ENCODE data around the gene NFKB1. TPM values are rescaled to one million over a fixed set of nuclear protein-coding genes. Genes with fewer than 3 reads are reported as not detected.

Gene NFKB1
- total RNA-seq, 2 donors from 2014 or later, result 19.1 to 42.2 TPM

DNA sequence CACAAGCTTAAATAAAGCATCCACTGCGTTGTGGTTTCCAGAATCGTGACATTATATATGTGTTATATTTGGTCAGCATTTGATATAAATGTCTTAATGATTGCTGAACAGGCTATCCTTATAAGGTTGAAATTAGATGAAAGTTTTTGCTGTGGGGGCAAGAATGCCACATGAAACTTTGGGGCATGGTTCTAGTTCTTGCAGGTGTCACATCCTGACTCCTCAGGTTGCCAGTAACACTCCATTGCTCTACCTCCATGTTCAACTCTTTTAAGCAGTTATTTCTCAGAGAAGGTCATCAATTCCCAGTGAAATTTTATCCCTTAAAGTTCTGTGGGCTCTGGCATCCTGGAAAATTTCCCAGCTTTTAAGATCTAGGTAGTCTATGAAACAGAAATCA is 33.7 kb downstream of the NFKB1 start:
- Histone ChIP-seq H3K4me1 (ENCODE audit: control insufficient read depth in 1 of 2, low read depth in 2 of 2) (no peaks in the 10 kb centered on the region), H3K27ac (no peak overlapping the region), H3K9me3 (no peaks in the 10 kb centered on the region), H3K36me3 (peaks cover 8% of the 10 kb centered on the region), H3K27me3 (replicated peaks; ENCODE audit: insufficient read depth) (no peaks in the 10 kb centered on the region), H3K4me3 (no peak overlapping the region)
- no peak for ATAC-seq (ENCODE audit: insufficient number of reproducible peaks, low FRiP score, low read depth)
- TF ChIP-seq CTCF (IDR thresholded peaks at IDR 0.05), result no peak
- DNase-seq (ENCODE audit: low spot score), result no peak

DNA sequence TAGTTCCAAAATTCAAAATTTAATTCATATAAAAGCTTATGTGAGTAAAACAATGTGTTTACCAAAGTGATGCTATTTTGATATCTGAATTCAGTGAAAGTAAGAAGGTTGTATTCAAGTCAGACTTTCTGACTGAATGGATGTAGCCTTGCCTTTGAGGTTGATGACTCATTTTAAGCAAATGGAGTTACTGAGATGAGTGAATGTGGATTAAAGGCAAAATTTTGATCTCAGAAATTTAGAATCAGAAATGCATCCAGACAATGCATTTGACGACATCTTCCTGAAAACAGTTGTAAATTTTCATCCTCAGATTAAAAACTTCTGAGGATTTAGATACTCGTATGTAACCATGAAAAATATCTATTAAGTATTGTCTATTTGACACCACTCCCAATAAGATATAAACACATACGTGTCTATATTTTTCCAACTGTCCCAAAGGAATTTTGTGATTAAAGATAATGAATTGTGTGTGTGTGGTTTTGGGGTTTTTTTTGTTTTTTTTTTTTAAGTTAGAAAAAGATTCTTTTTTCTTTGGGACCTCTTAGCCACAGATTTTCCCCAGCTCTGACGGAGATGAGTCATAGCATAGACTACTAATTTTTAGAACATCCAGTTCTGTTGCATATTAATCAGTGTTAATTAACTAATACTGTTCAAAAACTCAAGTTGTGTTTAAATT is 34.4 kb downstream of the NFKB1 start:
- ATAC-seq (ENCODE audit: insufficient number of reproducible peaks, low FRiP score, low read depth), result no peak
- H3K36me3 ChIP-seq, result peaks cover 2% of the 10 kb centered on the region
- no peak overlapping the region for H3K27ac ChIP-seq
- no peak for TF ChIP-seq CTCF (IDR thresholded peaks at IDR 0.05)
- no peaks in the 10 kb centered on the region for H3K9me3 ChIP-seq
- H3K4me1 ChIP-seq (ENCODE audit: control insufficient read depth in 1 of 2, low read depth in 2 of 2), result no peaks in the 10 kb centered on the region
- no peaks in the 10 kb centered on the region for H3K27me3 ChIP-seq (replicated peaks; ENCODE audit: insufficient read depth)
- no peak for DNase-seq (ENCODE audit: low spot score)
- H3K4me3 ChIP-seq, result no peak overlapping the region

GRCh38 chr4:102536768-102537167 is 35.6 kb downstream of the NFKB1 start:
- H3K4me1 ChIP-seq (ENCODE audit: control insufficient read depth in 1 of 2, low read depth in 2 of 2), result no peaks in the 10 kb centered on the region
- no peak for ATAC-seq (ENCODE audit: insufficient number of reproducible peaks, low FRiP score, low read depth)

DNA sequence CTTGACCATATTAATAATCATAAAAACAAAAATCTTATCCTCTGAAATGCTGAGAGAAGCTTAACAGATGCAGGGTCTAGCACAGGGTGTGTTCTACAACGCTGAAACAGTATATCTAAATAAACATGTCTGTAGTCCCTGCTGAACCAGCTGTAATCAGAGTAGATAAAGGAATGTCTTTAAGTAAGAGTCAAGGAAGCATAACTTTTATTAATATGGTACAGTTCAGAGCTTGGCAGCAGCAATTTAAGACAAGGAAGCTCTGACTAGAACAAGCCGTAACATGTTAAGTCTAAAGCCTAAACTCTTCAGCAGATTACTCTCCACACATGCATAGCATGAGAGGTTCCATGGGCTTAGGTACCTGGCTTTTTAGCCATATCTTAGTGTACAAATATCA is 36.1 kb downstream of the NFKB1 start:
- Histone ChIP-seq H3K9me3 (no peaks in the 10 kb centered on the region), H3K36me3 (peaks cover 2% of the 10 kb centered on the region), H3K27me3 (replicated peaks; ENCODE audit: insufficient read depth) (no peaks in the 10 kb centered on the region), H3K4me1 (ENCODE audit: control insufficient read depth in 1 of 2, low read depth in 2 of 2) (no peaks in the 10 kb centered on the region), H3K27ac (no peak overlapping the region), H3K4me3 (no peak overlapping the region)
- DNase-seq (ENCODE audit: low spot score) (no peak), ATAC-seq (ENCODE audit: insufficient number of reproducible peaks, low FRiP score, low read depth) (no peak)
- no peak for TF ChIP-seq CTCF (IDR thresholded peaks at IDR 0.05)

More at GRCh38 chr4:102536768-102537167, 35.6 kb downstream of the NFKB1 start:
- H3K4me3 ChIP-seq, result no peak overlapping the region
- no peak for TF ChIP-seq CTCF (IDR thresholded peaks at IDR 0.05)
- DNase-seq (ENCODE audit: low spot score), result no peak
- no peaks in the 10 kb centered on the region for H3K27me3 ChIP-seq (replicated peaks; ENCODE audit: insufficient read depth)
- H3K36me3 ChIP-seq, result peaks cover 2% of the 10 kb centered on the region
- no peak overlapping the region for H3K27ac ChIP-seq
- H3K9me3 ChIP-seq, result no peaks in the 10 kb centered on the region

GRCh38 chr4:102541697-102542096 is 40.5 kb downstream of the NFKB1 start:
- no peak for ATAC-seq (ENCODE audit: insufficient number of reproducible peaks, low FRiP score, low read depth)
- Histone ChIP-seq H3K27me3 (replicated peaks; ENCODE audit: insufficient read depth) (no peaks in the 10 kb centered on the region), H3K4me3 (no peak overlapping the region), H3K36me3 (peaks cover 2% of the 10 kb centered on the region), H3K4me1 (ENCODE audit: control insufficient read depth in 1 of 2, low read depth in 2 of 2) (no peaks in the 10 kb centered on the region), H3K9me3 (no peaks in the 10 kb centered on the region), H3K27ac (no peak overlapping the region)
- no peak for DNase-seq (ENCODE audit: low spot score)
- no peak for TF ChIP-seq CTCF (IDR thresholded peaks at IDR 0.05)

All from thoracic aorta (tissue), 2 donors.